NCI-H345 (cell line): Measurements from ENCODE around the gene SLC18A3.

Experiments used
- DNase-seq: peaks from one replicate; lab custom pipeline; 2025; lab: John Stamatoyannopoulos, UW

The SLC18A3 gene

DNA sequence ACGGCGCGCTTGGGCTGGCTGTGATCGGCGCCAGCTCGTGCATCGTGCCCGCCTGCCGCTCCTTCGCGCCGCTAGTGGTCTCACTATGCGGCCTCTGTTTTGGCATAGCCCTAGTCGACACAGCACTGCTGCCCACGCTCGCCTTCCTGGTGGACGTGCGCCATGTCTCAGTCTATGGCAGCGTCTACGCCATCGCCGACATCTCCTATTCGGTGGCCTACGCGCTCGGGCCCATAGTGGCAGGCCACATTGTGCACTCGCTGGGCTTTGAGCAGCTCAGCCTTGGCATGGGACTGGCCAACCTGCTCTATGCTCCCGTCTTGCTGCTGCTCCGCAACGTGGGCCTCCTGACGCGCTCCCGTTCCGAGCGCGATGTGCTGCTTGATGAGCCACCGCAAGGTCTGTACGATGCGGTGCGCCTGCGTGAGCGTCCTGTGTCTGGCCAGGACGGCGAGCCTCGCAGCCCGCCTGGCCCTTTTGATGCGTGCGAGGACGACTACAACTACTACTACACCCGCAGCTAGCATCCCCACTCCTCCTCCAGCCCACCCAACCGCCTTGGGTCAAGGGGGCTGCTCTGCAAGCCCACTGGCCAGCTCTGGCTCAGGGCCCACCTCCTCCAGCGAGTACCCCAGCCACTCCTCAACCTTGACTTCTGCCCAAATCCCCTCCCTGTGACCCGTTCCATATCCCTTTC is 1.9 kb downstream of the SLC18A3 start:
- DNase-seq = no peak

GRCh38 chr10:49612513-49613164 is 2.5 kb downstream of the SLC18A3 start:
- no peak for DNase-seq

DNA sequence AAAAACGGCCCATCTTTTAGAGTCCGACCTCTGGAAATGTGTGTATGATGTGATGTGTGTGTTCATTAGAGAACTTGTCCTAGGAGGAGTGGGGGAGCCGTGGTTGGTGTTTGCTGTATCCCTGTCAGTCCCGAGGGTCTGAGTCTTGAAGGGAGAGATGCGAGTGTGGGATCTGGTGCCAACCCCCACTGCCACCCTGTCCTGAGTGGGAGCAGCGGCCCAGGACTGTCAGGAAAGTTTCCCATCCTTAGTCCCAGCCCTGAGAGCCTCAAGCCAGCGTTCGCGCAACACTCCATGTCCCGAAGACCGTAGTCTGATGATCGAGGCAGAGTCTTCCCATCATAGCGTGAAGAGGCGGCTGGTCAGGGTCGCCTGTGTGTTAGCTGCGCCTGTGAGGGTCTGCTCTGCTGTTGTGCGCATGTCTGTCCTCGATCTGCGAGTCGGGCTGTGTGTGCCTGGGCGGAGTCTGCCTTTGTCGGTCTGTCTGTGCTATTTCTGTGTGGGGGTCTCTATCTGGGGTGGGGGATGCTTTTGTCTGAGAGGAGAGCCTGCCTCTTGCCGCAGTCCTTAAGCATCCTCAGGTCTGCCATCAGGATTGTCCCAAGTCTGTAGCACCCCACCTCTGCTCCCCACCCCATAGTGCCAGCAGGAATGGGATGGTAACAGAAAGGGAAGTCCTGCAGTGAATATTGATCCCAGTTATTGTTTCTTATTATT is 3.2 kb downstream of the SLC18A3 start:
- no peak for DNase-seq

DNA sequence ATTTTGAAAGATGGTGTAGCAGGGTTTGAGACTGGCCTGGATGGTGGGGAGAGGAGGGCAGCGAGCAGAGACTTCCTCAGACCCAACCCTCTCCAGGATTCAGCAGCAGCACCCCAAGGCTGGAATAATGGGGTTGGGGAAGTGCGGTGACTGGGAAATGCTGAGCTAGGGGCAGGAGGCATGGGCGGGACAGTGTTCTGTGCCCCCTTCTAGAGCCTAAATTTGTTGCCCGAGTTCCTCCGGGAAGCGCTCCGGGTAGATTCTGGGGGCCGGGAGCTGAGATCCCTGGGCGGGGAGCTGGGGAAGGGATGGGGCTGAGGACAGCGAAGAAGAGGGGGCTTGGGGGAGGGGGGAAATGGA is 3.8 kb downstream of the SLC18A3 start, which contains the start of gene CHAT:
TSS of gene CHAT (plus strand) at position 156 of the 360 bp plus-strand sequence. CDS start at position 309, 153 bp downstream.
- DNase-seq = no peak

- peak; percentile 13 for DNase-seq
Measured at GRCh38 chr10:49614242-49615198, 4.4 kb downstream of the SLC18A3 start.

GRCh38 chr10:49615213-49615612 is 5.1 kb downstream of the SLC18A3 start:
- no peak for DNase-seq

DNA sequence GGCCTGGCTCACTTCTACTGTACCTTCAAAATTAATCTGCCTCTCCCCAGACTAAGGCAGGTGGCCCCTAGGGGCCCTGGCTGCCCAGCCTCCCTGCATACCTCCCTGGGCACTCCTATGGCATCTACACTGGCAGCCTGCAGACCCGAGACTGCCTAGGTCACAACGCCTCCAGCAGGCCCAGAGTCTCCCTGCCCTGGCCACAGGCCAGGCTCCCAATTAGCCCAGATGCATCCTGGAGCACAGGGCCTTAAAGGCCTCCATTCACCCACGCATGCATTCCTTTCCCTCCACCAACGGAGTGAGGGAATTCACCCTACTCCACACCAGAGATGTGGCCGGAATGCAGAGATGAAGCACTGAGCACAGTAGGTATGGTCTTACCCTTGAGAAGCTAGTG is 5.6 kb downstream of the SLC18A3 start:
- no peak for DNase-seq

GRCh38 chr10:49616421-49617101 is 6.5 kb downstream of the SLC18A3 start:
- no peak for DNase-seq

DNA sequence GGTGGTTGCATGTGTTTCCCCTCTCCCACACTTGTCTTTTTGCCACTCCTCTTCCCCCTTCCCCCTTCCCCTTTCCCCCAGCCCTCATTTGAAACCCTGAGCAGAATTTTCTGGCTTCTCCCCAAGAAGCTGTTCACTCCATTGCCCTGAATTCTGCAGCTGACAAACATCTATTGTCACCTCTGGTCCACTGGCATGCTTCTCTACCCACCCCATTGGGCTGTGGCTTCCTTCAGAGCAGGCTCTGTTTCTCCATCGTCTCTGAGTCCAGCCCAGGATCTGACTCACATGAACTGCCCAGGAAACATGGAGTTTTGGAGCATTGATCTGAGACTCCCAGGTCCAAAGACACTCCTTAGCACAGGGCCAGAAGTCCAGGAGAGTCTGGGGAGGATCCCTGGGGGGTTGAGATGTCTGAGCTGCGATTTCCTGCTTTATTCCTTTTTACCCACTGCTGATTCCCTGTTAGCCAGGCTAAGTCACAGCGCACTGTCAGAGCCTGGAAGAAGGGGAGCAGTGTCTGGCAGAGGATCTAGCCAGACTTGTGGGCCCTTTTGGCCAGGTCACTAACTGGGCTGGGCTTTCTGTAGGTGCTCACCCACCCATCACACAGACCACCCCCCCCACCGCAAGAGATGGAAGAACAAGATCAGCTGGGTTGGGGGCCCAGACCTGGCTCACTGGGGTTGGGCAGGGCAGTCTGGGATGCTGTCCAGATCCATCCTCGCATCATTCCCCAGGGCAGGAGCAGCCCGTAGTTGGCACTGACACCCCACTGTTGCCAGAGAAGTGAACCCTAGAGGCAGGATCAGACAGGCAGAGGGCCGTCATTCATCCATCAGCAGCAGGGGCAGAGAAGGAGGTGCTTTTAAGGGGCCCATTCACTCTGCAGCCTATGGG is 7.3 kb downstream of the SLC18A3 start:
- DNase-seq = no peak

GRCh38 chr10:49618821-49619220 is 8.7 kb downstream of the SLC18A3 start:
- no peak for DNase-seq

GRCh38 chr10:49619613-49620012 is 9.5 kb downstream of the SLC18A3 start:
- no peak for DNase-seq

DNA sequence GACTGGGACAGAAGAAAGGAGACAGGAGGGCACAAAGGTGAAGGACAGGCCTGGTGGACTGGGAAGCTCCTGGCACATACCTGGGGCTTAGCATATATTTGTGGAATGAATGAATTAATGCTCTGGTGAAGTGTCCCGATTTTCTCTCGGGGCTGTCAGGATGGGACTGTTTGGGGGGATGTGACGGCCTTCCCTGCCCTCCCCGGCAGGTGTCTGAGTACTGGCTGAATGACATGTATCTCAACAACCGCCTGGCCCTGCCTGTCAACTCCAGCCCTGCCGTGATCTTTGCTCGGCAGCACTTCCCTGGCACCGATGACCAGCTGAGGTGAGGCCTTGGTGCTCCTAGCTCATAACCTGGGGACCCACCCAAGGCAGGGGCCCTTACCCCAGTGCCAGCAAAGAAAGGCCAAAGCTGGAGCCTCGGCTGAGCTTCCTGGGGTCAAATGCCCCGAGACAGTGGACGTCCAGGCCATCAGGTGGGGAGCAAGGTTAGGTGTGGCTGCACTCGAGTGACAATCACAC is 10.2 kb downstream of the SLC18A3 start:
- no peak for DNase-seq

DNA sequence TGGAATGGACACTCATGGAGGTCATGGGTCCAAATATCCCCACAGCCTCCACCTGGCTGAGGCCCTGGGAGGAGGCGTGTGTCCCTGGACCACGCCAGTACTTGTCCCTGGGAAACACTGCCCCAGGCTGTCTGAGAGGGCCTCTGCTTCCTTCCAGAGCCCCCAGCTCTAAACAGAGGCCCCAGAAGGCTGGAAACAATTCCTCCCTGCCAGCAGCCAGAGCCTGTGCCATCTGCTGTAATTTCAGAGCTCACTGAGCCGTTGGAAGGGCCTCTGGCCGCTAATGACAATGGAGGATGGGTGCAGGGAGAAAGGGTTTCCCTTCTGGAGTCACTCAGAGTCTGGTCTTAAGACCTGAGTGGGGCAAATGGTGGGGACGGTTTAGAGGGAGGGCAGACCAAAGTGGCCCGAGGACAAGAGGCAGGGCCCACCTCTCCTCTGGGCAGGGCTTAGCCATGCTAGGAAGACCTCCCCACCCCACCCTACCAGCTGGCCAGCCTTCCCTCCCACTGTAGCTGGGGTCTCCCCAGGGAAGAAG is 10.8 kb downstream of the SLC18A3 start:
- no peak for DNase-seq

DNA sequence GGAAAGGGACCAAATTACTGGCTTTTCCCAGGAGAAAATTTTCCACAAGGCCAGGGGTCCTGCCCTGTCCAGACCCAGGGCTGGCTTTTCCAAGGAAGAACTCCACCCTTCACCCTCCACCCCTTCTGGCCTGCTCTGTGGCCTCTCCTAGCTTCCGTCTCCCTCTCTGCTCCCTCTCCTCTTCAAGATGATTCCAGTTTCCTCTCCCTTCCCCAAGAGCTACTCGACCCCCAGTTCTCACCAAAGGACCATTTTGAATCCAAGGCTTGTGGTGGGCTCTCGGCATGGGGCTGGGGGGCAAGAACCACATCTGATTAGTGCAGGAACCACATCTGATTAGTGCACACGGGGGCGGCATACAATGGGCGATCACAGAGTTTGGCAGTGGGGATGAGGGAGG is 11.5 kb downstream of the SLC18A3 start:
- DNase-seq = no peak

- no peak for DNase-seq
Measured at GRCh38 chr10:49622426-49623425, 12.6 kb downstream of the SLC18A3 start.

DNA sequence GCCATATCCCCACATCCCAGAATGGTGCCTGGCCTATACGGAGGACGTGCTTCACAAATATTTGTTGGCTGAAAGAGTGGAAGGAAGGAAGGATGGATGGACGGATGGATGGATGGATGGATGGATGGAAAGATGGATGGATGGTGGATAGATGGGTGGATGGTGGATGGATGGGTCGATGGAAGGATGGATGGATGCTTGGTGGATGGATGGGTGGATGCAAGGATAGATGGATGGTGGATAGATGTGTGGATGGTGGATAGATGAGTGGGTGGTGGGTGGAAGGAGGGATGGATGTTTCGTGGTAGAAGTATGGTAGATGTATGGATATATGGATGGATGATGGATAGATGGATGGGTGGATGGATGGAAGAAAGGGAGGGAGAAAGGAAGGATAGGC is 14.5 kb downstream of the SLC18A3 start:
- DNase-seq = no peak

DNA sequence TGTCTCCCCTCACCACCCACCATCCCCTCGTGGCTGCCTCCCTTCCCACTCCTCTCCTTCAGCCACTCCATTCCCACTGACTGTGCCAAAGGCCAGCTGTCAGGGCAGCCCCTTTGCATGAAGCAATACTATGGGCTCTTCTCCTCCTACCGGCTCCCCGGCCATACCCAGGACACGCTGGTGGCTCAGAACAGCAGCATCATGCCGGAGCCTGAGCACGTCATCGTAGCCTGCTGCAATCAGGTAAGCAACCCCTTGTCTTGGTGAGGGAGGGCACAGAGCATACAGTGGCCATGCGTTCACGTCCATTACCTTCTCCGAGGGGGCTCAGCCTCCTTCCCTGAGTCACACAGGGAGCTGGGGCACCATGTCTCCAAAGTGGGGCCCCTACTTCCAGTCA is 15.3 kb downstream of the SLC18A3 start:
- no peak for DNase-seq

- DNase-seq = no peak
Measured at GRCh38 chr10:49627038-49627437, 16.9 kb downstream of the SLC18A3 start.
